Natural killer cell (primary cell): ENCODE results near the gene GALNT2. TPM values are rescaled to one million over a fixed set of nuclear protein-coding genes. Genes with fewer than 3 reads are reported as not detected.

ENCODE experiments used
- ATAC-seq, 3 donors: fragments of 150-1000 bp in 2 of 3; fragments of 200-7000 bp in 1 of 3; cut with Tn5 transposase; 1 replicate in 1 of 3; 2 replicates in 2 of 3; pipeline ENCODE4 v1.10.0; 2021; ENCODE audit warnings: mild to moderate bottlenecking in 2 of 3, moderate library complexity in 2 of 3
- DNase-seq, 2 donors: peaks; one replicate each; pipeline versions ENCODE4 v3.0.0 to v3.0.0-alpha.2; 2013 to 2021; ENCODE audit warnings: mixed read lengths in 1 of 2
- H3K27ac ChIP-seq: one replicate; pipeline ENCODE4 v1.5.1; 2013; ENCODE audit warnings: mild to moderate bottlenecking, low read length
- H3K27me3 ChIP-seq: one replicate; pipeline ENCODE4 v1.6.1; 2013; ENCODE audit warnings: low read length; ENCODE audit not compliant: control insufficient read depth, insufficient read depth
- H3K36me3 ChIP-seq: one replicate; pipeline ENCODE4 v1.6.1; 2013; ENCODE audit warnings: low read length; ENCODE audit not compliant: control insufficient read depth, insufficient read depth
- H3K4me1 ChIP-seq: one replicate; pipeline ENCODE4 v1.6.1; 2013; ENCODE audit warnings: low read length; ENCODE audit not compliant: control insufficient read depth, insufficient read depth
- H3K4me3 ChIP-seq: one replicate; pipeline ENCODE4 v1.5.1; 2013; ENCODE audit warnings: low read length
- H3K9me3 ChIP-seq: one replicate; pipeline ENCODE4 v1.6.1; 2013; ENCODE audit warnings: low read length; ENCODE audit not compliant: control insufficient read depth, insufficient read depth
- H3K27ac Mint-ChIP-seq, 2 donors: one replicate each; pipeline ENCODE4 v1.8.0; 2022; ENCODE audit warnings: mild to moderate bottlenecking in 2 of 2, mixed read lengths in 2 of 2, moderate library complexity in 1 of 2
- H3K27me3 Mint-ChIP-seq, 2 donors: one replicate each; pipeline ENCODE4 v1.8.0; 2022; ENCODE audit warnings: low read depth in 2 of 2, mixed read lengths in 2 of 2
- H3K36me3 Mint-ChIP-seq: one replicate; pipeline ENCODE4 v1.8.0; 2022; ENCODE audit warnings: mixed read lengths
- H3K4me1 Mint-ChIP-seq, 2 donors: one replicate each; pipeline ENCODE4 v1.8.0; 2022; ENCODE audit warnings: mixed read lengths in 2 of 2
- H3K4me3 Mint-ChIP-seq: one replicate; pipeline ENCODE4 v1.8.0; 2022; ENCODE audit warnings: mild to moderate bottlenecking, moderate library complexity, mixed read lengths
- H3K9me3 Mint-ChIP-seq, 2 donors: one replicate each; pipeline ENCODE4 v1.8.0; 2022; ENCODE audit warnings: mixed read lengths in 2 of 2
- WGBS: methylation state at CpG from one replicate; pipeline ENCODE4 v1.1.7; 2013; ENCODE audit warnings: missing lambda C conversion rate; ENCODE audit not compliant: insufficient coverage; 5-methylcytosine and 5-hydroxymethylcytosine counted together
- intact Hi-C: fragments of 100-400 bp; cut with micrococcal nuclease; formaldehyde crosslinking; loops from one replicate; pipeline ENCODE4 v1.14.2; 2022
- total RNA-seq, 4 donors: library from RNA; stranded (reverse); fragments of 120-200 nt in 1 of 4; gene quantifications; one replicate each; pipeline versions ENCODE4 v1.2.3 to v1.2.4, GENCODE V29; 2013 to 2022
- TF ChIP-seq, protein P1 (sequence below): fragments of 200-600 bp; IDR thresholded peaks from one replicate; pipeline ENCODE4 v1.8.0; 2022; ENCODE audit warnings: antibody characterized with exemption

The GALNT2 gene
- total RNA-seq, 3 donors from 2014 or later (not counting 1 experiment from before 2014, with no cell fraction given) = 31.2 to 53.6 (median 47.3) TPM

DNA sequence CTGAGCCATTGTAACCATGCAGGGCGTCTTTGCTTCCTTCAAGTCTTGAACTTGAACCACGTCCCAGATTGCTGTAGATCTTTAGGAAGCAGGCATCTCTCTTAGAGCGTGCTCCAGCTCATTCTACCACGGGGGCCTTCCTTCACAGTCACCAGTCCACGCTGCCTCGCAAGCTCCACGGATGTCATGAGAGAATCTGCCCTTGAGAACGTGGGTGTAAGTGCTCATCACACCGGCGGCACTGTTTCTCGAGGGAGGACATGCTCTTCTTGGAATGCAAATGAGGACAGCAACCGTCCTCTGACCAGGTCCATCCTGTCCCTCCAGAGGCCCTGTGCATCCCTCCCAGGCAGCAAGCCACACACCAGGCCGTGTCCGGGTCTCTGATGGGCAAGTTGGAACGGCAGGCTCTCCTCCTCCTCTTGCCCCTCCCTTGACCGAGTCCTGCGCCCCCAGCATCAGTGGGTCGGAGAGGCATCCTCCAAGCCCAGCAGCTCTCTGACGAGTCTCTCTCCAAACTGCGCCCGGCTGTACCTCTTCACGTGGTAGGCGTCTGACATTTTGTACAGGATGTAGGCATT lies 256.0 kb downstream of the GALNT2 start:
- Histone ChIP-seq H3K4me3 (no peak overlapping the region), H3K36me3 (no peaks in the 10 kb centered on the region), H3K4me1 (no peaks in the 10 kb centered on the region), H3K9me3 (no peaks in the 10 kb centered on the region), H3K27ac (no peak overlapping the region), H3K27me3 (no peaks in the 10 kb centered on the region)
- no peaks in the 10 kb centered on the region for H3K36me3 Mint-ChIP-seq
- no peak overlapping the region for H3K27ac Mint-ChIP-seq
- no peak for ATAC-seq
- no peak for DNase-seq
- intact Hi-C loops = no loop called here
- TF ChIP-seq, protein P1, sequence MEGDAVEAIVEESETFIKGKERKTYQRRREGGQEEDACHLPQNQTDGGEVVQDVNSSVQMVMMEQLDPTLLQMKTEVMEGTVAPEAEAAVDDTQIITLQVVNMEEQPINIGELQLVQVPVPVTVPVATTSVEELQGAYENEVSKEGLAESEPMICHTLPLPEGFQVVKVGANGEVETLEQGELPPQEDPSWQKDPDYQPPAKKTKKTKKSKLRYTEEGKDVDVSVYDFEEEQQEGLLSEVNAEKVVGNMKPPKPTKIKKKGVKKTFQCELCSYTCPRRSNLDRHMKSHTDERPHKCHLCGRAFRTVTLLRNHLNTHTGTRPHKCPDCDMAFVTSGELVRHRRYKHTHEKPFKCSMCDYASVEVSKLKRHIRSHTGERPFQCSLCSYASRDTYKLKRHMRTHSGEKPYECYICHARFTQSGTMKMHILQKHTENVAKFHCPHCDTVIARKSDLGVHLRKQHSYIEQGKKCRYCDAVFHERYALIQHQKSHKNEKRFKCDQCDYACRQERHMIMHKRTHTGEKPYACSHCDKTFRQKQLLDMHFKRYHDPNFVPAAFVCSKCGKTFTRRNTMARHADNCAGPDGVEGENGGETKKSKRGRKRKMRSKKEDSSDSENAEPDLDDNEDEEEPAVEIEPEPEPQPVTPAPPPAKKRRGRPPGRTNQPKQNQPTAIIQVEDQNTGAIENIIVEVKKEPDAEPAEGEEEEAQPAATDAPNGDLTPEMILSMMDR = no peak
- H3K4me1 Mint-ChIP-seq = no peaks in the 10 kb centered on the region
- peaks cover 2 to 7% of the 10 kb centered on the region in 2 donors for H3K27me3 Mint-ChIP-seq
- 89% methylated on average over 23 of the region's 23 CpGs for WGBS
- H3K9me3 Mint-ChIP-seq = no peaks in the 10 kb centered on the region
- no peak overlapping the region for H3K4me3 Mint-ChIP-seq

DNA sequence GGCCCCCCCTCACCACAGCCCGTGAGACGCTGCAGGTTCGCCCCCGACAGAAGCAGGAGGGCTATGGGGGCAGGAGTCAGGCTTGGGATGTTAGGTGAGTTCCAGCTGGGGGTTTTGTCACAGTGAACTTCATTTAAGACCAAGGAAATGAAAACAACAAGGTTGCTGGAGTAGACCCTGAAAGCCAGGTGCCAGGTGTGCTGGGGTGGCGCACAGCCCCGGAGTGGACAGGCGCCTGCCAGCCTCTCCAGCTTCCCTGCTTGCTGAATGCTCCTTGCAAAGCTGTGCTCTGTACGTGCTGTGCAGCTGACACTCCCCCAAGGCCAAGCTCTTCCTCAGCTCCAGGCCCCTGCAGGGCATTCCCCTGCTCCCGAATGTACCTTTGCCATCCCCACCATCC lies 256.6 kb downstream of the GALNT2 start:
- 87% methylated on average over 9 of the region's 9 CpGs for WGBS
- no peaks in the 10 kb centered on the region for H3K9me3 Mint-ChIP-seq
- no peaks in the 10 kb centered on the region for H3K4me1 ChIP-seq
- H3K4me3 ChIP-seq = no peak overlapping the region
- H3K27me3 ChIP-seq = no peaks in the 10 kb centered on the region
- H3K27ac ChIP-seq = no peak overlapping the region
- no peaks in the 10 kb centered on the region for H3K9me3 ChIP-seq
- ATAC-seq (no peak), DNase-seq (no peak)
- H3K36me3 ChIP-seq = no peaks in the 10 kb centered on the region
- no peak overlapping the region for H3K4me3 Mint-ChIP-seq
- no peaks in the 10 kb centered on the region for H3K4me1 Mint-ChIP-seq
- H3K36me3 Mint-ChIP-seq = no peaks in the 10 kb centered on the region
- peaks cover 7 to 10% of the 10 kb centered on the region in 2 donors for H3K27me3 Mint-ChIP-seq
- TF ChIP-seq, protein P1 = no peak
- no peak overlapping the region for H3K27ac Mint-ChIP-seq
- intact Hi-C loops = no loop called here

DNA sequence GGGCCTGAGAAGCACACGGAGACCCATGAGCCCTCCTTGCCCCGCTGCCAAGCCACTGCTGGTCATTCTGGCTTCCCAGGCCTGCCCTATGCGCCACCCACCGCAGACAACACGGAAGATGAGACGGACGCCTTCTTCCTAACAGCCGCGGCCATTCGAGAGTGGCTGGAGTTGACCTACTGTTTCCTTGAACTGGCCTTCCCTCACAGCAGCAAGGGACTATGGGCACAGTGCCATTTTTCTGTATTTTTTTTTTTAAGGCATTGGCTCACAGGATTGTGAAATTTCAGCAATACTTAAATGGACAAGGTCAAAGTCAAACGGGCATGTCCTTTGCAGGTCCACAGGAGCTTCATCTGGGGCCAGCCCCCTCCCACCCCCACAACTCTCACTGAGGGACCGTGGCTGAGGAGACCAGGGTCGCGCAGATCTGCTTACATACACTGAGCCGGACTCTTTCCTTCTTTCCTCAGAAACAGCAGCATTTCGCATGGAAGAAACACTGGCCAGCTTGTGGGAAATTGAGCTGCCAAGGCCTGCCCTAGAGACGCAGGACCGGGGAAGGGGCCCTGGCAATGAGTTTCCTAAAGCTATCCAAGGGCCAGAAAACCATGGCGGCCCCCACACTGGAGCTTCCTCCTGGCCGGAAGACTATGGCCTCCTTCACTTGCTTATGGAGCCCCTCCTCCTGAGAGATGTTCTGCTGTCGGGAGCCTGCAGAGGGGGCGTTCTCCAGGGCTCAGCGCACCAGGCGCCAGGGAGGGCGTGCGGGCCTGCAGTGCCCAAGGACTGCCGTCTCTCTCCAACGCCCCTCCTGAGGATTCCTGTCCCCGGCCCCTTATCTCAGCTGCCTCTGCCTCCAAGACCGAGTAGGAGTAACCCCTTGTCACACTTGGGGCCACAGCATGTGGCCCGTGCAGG lies 260.2 kb downstream of the GALNT2 start:
- Mint-ChIP-seq H3K27ac (no peak overlapping the region), H3K27me3 (peaks cover 7% of the 10 kb centered on the region in 2 donors), H3K36me3 (no peaks in the 10 kb centered on the region), H3K4me3 (no peak overlapping the region), H3K9me3 (no peaks in the 10 kb centered on the region), H3K4me1 (no peaks in the 10 kb centered on the region)
- WGBS = 87% methylated on average over 31 of the region's 31 CpGs
- Histone ChIP-seq H3K4me1 (no peaks in the 10 kb centered on the region), H3K36me3 (no peaks in the 10 kb centered on the region), H3K9me3 (no peaks in the 10 kb centered on the region), H3K27me3 (no peaks in the 10 kb centered on the region), H3K4me3 (no peak overlapping the region), H3K27ac (no peak overlapping the region)
- ATAC-seq (no peak), DNase-seq (no peak)
- TF ChIP-seq, protein P1 = no peak
- intact Hi-C loops = no loop called here
